ENCODE data around the gene ELOVL3. TPM values are rescaled to one million over a fixed set of nuclear protein-coding genes. Genes with fewer than 3 reads are reported as not detected.

ELOVL3 gene, protein sequence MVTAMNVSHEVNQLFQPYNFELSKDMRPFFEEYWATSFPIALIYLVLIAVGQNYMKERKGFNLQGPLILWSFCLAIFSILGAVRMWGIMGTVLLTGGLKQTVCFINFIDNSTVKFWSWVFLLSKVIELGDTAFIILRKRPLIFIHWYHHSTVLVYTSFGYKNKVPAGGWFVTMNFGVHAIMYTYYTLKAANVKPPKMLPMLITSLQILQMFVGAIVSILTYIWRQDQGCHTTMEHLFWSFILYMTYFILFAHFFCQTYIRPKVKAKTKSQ
- polyA plus RNA-seq (0.10 to 0.42 TPM (median 0.26 TPM) in 3 replicates), polyA minus RNA-seq (0.46 TPM in 1 of 3 replicates, not detected in the others)
- polyA plus RNA-seq (2011; ENCODE audit: low read depth): 0.77 TPM
- 0.06 and 0.25 TPM in 2 replicates for polyA plus RNA-seq (2011; cell fraction: cytosol; rRNA removed)
- 0.16 TPM in 1 of 2 replicates, not detected in the other for polyA plus RNA-seq (2011; cell fraction: nucleus; rRNA removed)
- 0.08 and 1.5 TPM in 2 replicates for polyA plus RNA-seq (2012; ENCODE audit: low replicate concordance)
- polyA minus RNA-seq (2011; cell fraction: cytosol; rRNA and poly(A)+ RNA removed): not detected
- not detected in 2 replicates for polyA minus RNA-seq (2011; cell fraction: nucleus; rRNA and poly(A)+ RNA removed)

- Histone ChIP-seq H4K20me1 (ENCODE audit: control insufficient read depth, extremely low read depth, insufficient read depth, low read length) (no peaks in the 10 kb centered on the region), H3K4me1 (ENCODE audit: control insufficient read depth, extremely low read depth, insufficient read depth, low read length) (peaks cover 20% of the 10 kb centered on the region), H3K79me2 (ENCODE audit: control insufficient read depth, insufficient read depth, low read length) (no peaks in the 10 kb centered on the region), H3K4me3 (ENCODE audit: control insufficient read depth in 2 of 3, extremely low read depth in 1 of 3, insufficient read depth in 2 of 3, low read depth in 1 of 3, low read length in 3 of 3) (peak within 1 kb of the TSS in 2 of 3 experiments; percentile 27 to 44), H3K9me1 (ENCODE audit: control insufficient read depth, extremely low read depth, insufficient read depth, low read length) (no peaks in the 10 kb centered on the region), H3K4me2 (ENCODE audit: control insufficient read depth, extremely low read depth, insufficient read depth, low read depth, low read length) (peak within 1 kb of the TSS; percentile 78), H3K27ac (ENCODE audit: control insufficient read depth, insufficient read depth, low read length) (peak within 1 kb of the TSS; percentile 3), H3K36me3 (ENCODE audit: control insufficient read depth in 2 of 2, extremely low read depth in 1 of 2, insufficient read depth in 2 of 2, low read length in 2 of 2) (no peaks in the 10 kb centered on the region), H3K9me3 (ENCODE audit: control insufficient read depth, low read depth, low read length) (no peaks in the 10 kb centered on the region), H3K9ac (ENCODE audit: control insufficient read depth, extremely low read depth, insufficient read depth, low read length) (no peak within 1 kb of the TSS), H3K27me3 (ENCODE audit: control insufficient read depth, extremely low read depth, insufficient read depth, low read length) (peaks cover 32% of the 10 kb centered on the region), H2AFZ (ENCODE audit: control insufficient read depth, low read length) (peak within 1 kb of the TSS; percentile 93)
- no peak for TF ChIP-seq CTCF (optimal IDR thresholded peaks at IDR 0.05 in 1 of 3, IDR thresholded peaks at IDR 0.05 in 1 of 3, conservative IDR thresholded peaks at IDR 0.05 in 1 of 3; ENCODE audit: extremely low read depth in 1 of 3, insufficient read depth in 2 of 3, low read length in 3 of 3)
- TF ChIP-seq EZH2 (IDR thresholded peaks at IDR 0.05; ENCODE audit: low read length): no peak
- DNase-seq (ENCODE audit: low read depth, low spot score) (peak; percentile 66), FAIRE-seq (peak; percentile 71)
- dilution Hi-C loops (cut with MboI; ENCODE audit: extremely low pct_ligation_motif_present, low sequenced_read_pairs): no loop called here
These were observed at the start of gene ELOVL3 for GRCh38 chr10:102225646-102226541. ELOVL3 (plus strand) TSS chr10:102226299; CDS start chr10:102226549, 250 bp downstream.

DNA sequence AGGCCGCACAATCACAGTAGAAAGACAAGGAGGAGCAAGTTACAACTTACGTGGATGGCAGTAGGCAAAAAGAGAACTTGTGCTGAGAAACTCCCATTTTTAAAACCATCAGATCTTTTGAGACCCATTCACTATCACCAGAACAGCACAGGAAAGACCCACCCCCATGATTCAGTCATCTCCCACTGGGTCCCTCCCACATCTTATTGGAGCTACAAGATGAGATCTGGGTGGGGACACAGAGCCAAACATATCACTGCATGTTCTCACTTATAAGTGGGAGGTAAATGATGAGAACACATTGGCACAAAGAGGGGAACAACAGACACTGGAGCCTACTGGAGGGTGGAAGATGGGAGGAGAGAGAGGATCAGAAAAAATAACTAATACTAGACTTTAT lies 41.5 kb upstream of the ELOVL3 start:
- FAIRE-seq: no peak
- dilution Hi-C loops (cut with MboI; ENCODE audit: extremely low pct_ligation_motif_present, low sequenced_read_pairs): no loop called here
- H3K79me2 ChIP-seq (ENCODE audit: control insufficient read depth, insufficient read depth, low read length): no peaks in the 10 kb centered on the region

More for the DNA sequence above, 41.5 kb upstream of the ELOVL3 start:
- no peaks in the 10 kb centered on the region for H3K27me3 ChIP-seq (ENCODE audit: control insufficient read depth, extremely low read depth, insufficient read depth, low read length)
- H3K4me1 ChIP-seq (ENCODE audit: control insufficient read depth, extremely low read depth, insufficient read depth, low read length): no peaks in the 10 kb centered on the region
- H3K9ac ChIP-seq (ENCODE audit: control insufficient read depth, extremely low read depth, insufficient read depth, low read length): no peak overlapping the region
- no peak for DNase-seq (ENCODE audit: low read depth, low spot score)
- no peaks in the 10 kb centered on the region for H4K20me1 ChIP-seq (ENCODE audit: control insufficient read depth, extremely low read depth, insufficient read depth, low read length)
- H3K36me3 ChIP-seq (ENCODE audit: control insufficient read depth in 2 of 2, extremely low read depth in 1 of 2, insufficient read depth in 2 of 2, low read length in 2 of 2): no peaks in the 10 kb centered on the region
- H3K27ac ChIP-seq (ENCODE audit: control insufficient read depth, insufficient read depth, low read length): no peak overlapping the region
- H3K4me3 ChIP-seq (ENCODE audit: control insufficient read depth in 2 of 3, extremely low read depth in 1 of 3, insufficient read depth in 2 of 3, low read depth in 1 of 3, low read length in 3 of 3): no peak overlapping the region
- H3K9me3 ChIP-seq (ENCODE audit: control insufficient read depth, low read depth, low read length): no peaks in the 10 kb centered on the region
- no peak for TF ChIP-seq CTCF (optimal IDR thresholded peaks at IDR 0.05 in 1 of 3, IDR thresholded peaks at IDR 0.05 in 1 of 3, conservative IDR thresholded peaks at IDR 0.05 in 1 of 3; ENCODE audit: extremely low read depth in 1 of 3, insufficient read depth in 2 of 3, low read length in 3 of 3)
- TF ChIP-seq EZH2 (IDR thresholded peaks at IDR 0.05; ENCODE audit: low read length): no peak
- no peaks in the 10 kb centered on the region for H3K9me1 ChIP-seq (ENCODE audit: control insufficient read depth, extremely low read depth, insufficient read depth, low read length)
- no peak overlapping the region for H3K4me2 ChIP-seq (ENCODE audit: control insufficient read depth, extremely low read depth, insufficient read depth, low read depth, low read length)
- H2AFZ ChIP-seq (ENCODE audit: control insufficient read depth, low read length): no peak overlapping the region

Measured in keratinocyte (primary cell).